Fibroblast of lung (primary cell): ENCODE data around the gene TSPAN11. TPM values are rescaled to one million over a fixed set of nuclear protein-coding genes. Genes with fewer than 3 reads are reported as not detected.

Source experiments
- DNase-seq, 2 donors: peaks; one replicate each; pipeline versions ENCODE4 v3.0.0 to v3.0.0-alpha.2; 2010; ENCODE audit warnings: low read depth in 2 of 2
- H2AFZ ChIP-seq: 2 replicates; pipeline ENCODE4 v1.5.1; 2012; ENCODE audit warnings: low read length, control low read depth, inconsistent platforms
- H3K27ac ChIP-seq: 2 replicates; pipeline ENCODE4 v1.5.1; 2011; ENCODE audit warnings: low read length, control low read depth; ENCODE audit not compliant: insufficient read depth
- H3K27me3 ChIP-seq: 2 replicates; pipeline ENCODE4 v1.5.1; 2011; ENCODE audit warnings: mild to moderate bottlenecking, low read length; ENCODE audit not compliant: control insufficient read depth, insufficient read depth
- H3K36me3 ChIP-seq: 2 replicates; pipeline ENCODE4 v1.5.1; 2011; ENCODE audit warnings: low read length; ENCODE audit not compliant: control insufficient read depth, insufficient read depth
- H3K4me1 ChIP-seq: 2 replicates; pipeline ENCODE4 v1.5.1; 2011; ENCODE audit warnings: low read length; ENCODE audit not compliant: control insufficient read depth, insufficient read depth; ENCODE audit errors: extremely low read depth
- H3K4me2 ChIP-seq: 2 replicates; pipeline ENCODE4 v1.5.1; 2011; ENCODE audit warnings: low read length, control low read depth; ENCODE audit not compliant: insufficient read depth; ENCODE audit errors: extremely low read depth
- H3K4me3 ChIP-seq, 4 experiments: fragments of 200-600 bp in 1 of 4; sonication (generic) in 1 of 4; replicated peaks in 1 of 4; 2 replicates each; pipeline ENCODE4 v1.5.1; 2011 to 2016; ENCODE audit warnings: low read length in 4 of 4, low read depth in 3 of 4, mild to moderate bottlenecking in 3 of 4, control low read depth in 2 of 4, inconsistent platforms in 1 of 4, mixed read lengths in 1 of 4; ENCODE audit not compliant: insufficient read depth in 1 of 4; ENCODE audit errors: control extremely low read depth in 1 of 4
- H3K79me2 ChIP-seq: 2 replicates; pipeline ENCODE4 v1.5.1; 2012; ENCODE audit warnings: mild to moderate bottlenecking, low read length, inconsistent platforms; ENCODE audit not compliant: control insufficient read depth, insufficient read depth
- H3K9ac ChIP-seq: 2 replicates; pipeline ENCODE4 v1.5.1; 2011; ENCODE audit warnings: mild to moderate bottlenecking, low read length, control low read depth; ENCODE audit not compliant: insufficient read depth
- H3K9me3 ChIP-seq: 2 replicates; pipeline ENCODE4 v1.5.1; 2012; ENCODE audit warnings: low read depth, low read length; ENCODE audit not compliant: control insufficient read depth, insufficient read depth
- H4K20me1 ChIP-seq: 2 replicates; pipeline ENCODE4 v1.5.1; 2011; ENCODE audit warnings: low read length; ENCODE audit not compliant: control insufficient read depth, insufficient read depth; ENCODE audit errors: extremely low read depth
- CTCF ChIP-seq, 2 donors: IDR thresholded peaks in 1 of 2; conservative IDR thresholded peaks in 1 of 2; 1 replicate in 1 of 2; 2 replicates in 1 of 2; pipeline ENCODE4 v1.5.1; 2011 to 2012; ENCODE audit warnings: low read length in 2 of 2, control low read depth in 1 of 2, inconsistent platforms in 1 of 2, low read depth in 1 of 2, mild to moderate bottlenecking in 1 of 2
- EZH2 ChIP-seq: IDR thresholded peaks from 2 replicates; pipeline ENCODE4 v1.5.1; 2012; ENCODE audit warnings: low read length, control low read depth, mild to moderate bottlenecking; ENCODE audit errors: missing control alignments
- polyA plus RNA-seq, 2 donors: library from polyadenylated mRNA; depleted of rRNA in 1 of 2; stranded (reverse) in 1 of 2; unstranded in 1 of 2; fragments of >200 nt; gene quantifications; 2 replicates each; pipeline ENCODE4 v1.2.1, GENCODE V29; 2011 to 2012; ENCODE audit warnings: missing spikeins in 1 of 2
- total RNA-seq: library from RNA; depleted of rRNA; stranded (reverse); fragments of >200 nt; gene quantifications from 2 replicates; pipeline ENCODE4 v1.2.1, GENCODE V29; 2014

TSPAN11 gene
- total and polyA plus RNA-seq, 2 donors (not counting 1 experiment from before 2014, with no cell fraction given) = 0.02 to 2.6 TPM

DNA sequence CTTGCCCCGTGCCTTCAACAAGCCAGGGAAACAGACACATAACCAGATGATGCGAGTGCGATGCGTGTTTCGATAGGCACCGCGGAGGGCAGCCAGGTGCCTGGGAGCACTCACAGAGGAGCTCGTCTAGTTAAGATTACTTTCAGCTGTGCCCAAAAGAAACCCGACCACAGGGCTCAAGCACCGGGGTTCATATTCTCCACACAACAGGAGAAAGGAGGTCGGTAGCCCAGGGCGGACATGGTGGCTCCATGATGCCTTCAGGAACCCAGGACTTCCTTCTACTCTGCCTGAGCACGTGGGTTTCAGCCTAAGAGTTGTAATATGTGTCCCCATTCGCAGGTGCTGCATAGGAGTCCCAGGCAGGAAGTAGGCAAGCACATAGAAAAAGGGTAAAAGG lies 93.4 kb downstream of the TSPAN11 start:
- no peaks in the 10 kb centered on the region for H3K4me1 ChIP-seq
- no peak overlapping the region for H3K4me2 ChIP-seq
- H2AFZ ChIP-seq = no peak overlapping the region
- no peaks in the 10 kb centered on the region for H3K9me3 ChIP-seq
- DNase-seq = no peak
- no peaks in the 10 kb centered on the region for H3K36me3 ChIP-seq
- no peak overlapping the region for H3K4me3 ChIP-seq
- H3K79me2 ChIP-seq = no peaks in the 10 kb centered on the region
- no peak overlapping the region for H3K27ac ChIP-seq
- no peak overlapping the region for H3K9ac ChIP-seq
- no peak for TF ChIP-seq EZH2
- TF ChIP-seq CTCF (conservative IDR thresholded peaks at IDR 0.05 in 1 of 2, IDR thresholded peaks at IDR 0.05 in 1 of 2; ENCODE audit: low read depth in 1 of 2, low read length in 2 of 2) = no peak
- H3K27me3 ChIP-seq = no peaks in the 10 kb centered on the region
- H4K20me1 ChIP-seq = no peaks in the 10 kb centered on the region

DNA sequence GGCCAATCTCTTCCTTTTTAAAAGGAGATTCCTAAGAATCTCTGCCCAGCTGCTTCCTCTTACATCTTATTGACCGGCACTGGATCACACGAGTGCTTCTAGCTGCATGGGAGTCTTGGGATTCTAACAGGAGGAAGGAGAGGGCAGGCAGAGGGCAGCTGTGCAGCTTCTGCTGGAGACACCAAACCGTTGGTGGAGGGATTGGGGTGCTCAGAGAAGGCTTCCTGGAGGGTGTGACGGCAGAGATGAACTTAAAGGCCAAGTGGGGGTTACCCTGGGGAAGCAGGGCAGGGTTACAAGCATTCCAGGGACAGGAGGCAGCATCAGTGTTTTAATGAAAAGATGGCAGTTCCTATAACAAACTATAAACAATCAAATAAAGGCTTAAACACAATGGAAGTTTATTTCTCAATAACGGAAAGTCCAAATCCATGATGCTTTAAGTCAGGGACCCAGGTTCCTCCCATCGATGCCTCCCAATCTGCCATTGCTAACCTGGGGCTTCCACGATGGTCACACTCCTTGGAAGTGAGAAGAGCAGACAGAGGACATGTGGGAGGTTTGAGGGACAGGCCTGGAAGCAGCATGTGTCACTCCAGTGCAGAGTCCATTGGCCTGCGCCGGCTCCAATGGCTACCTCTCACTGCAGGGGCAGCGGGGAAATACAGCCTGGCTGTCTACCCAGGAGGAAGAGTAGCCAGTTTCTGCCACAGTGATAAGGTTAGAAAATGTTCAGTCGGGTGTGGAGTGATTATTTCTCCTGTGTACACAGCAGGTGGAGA lies 94.0 kb downstream of the TSPAN11 start:
- H3K9ac ChIP-seq = no peak overlapping the region
- no peak overlapping the region for H2AFZ ChIP-seq
- no peak overlapping the region for H3K4me3 ChIP-seq
- no peaks in the 10 kb centered on the region for H3K4me1 ChIP-seq
- no peak overlapping the region for H3K27ac ChIP-seq
- TF ChIP-seq EZH2 (no peak), CTCF (conservative IDR thresholded peaks at IDR 0.05 in 1 of 2, IDR thresholded peaks at IDR 0.05 in 1 of 2; ENCODE audit: low read depth in 1 of 2, low read length in 2 of 2) (no peak)
- no peaks in the 10 kb centered on the region for H3K9me3 ChIP-seq
- no peaks in the 10 kb centered on the region for H4K20me1 ChIP-seq
- H3K4me2 ChIP-seq = no peak overlapping the region
- no peaks in the 10 kb centered on the region for H3K27me3 ChIP-seq
- H3K79me2 ChIP-seq = no peaks in the 10 kb centered on the region
- H3K36me3 ChIP-seq = no peaks in the 10 kb centered on the region
- no peak for DNase-seq

DNA sequence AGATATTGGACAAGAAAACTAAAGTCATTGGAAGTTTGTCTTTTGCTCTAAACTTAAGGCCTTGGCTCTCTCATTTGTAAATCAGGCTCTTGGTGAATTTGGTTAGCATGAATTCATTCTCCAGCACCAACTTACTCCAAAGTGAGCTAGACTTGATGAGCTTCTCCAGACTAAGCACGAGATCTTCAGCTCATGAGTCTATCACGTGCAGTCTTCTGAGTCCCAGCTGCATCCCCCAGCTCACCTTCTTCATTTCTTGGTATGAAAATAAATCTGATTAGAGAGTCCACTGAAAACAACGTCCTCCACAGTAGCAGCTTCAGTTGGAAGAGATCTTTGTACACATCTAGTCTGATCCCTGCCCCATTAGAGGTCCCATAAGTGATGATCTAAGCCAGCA lies 94.6 kb downstream of the TSPAN11 start:
- H2AFZ ChIP-seq = no peak overlapping the region
- no peaks in the 10 kb centered on the region for H3K36me3 ChIP-seq
- no peak for DNase-seq

More for the DNA sequence above, 94.6 kb downstream of the TSPAN11 start:
- no peaks in the 10 kb centered on the region for H3K9me3 ChIP-seq
- TF ChIP-seq CTCF (conservative IDR thresholded peaks at IDR 0.05 in 1 of 2, IDR thresholded peaks at IDR 0.05 in 1 of 2; ENCODE audit: low read depth in 1 of 2, low read length in 2 of 2) = no peak
- no peak for TF ChIP-seq EZH2
- no peak overlapping the region for H3K4me3 ChIP-seq
- no peak overlapping the region for H3K4me2 ChIP-seq
- no peaks in the 10 kb centered on the region for H4K20me1 ChIP-seq
- no peaks in the 10 kb centered on the region for H3K27me3 ChIP-seq
- no peaks in the 10 kb centered on the region for H3K79me2 ChIP-seq
- no peaks in the 10 kb centered on the region for H3K4me1 ChIP-seq
- H3K27ac ChIP-seq = no peak overlapping the region
- no peak overlapping the region for H3K9ac ChIP-seq
